Spinal cord (tissue), 10 donors: ENCODE measurements around the gene ABCB4. TPM values are rescaled to one million over a fixed set of nuclear protein-coding genes. Genes with fewer than 3 reads are reported as not detected.
"Not testable (repeated sequence)": the region's sequence is repeated elsewhere in the genome, so short reads cannot be mapped to it uniquely, and the experiment has no call there.

Source experiments
- DNase-seq, 6 donors: peaks; one replicate each; pipeline versions ENCODE4 v3.0.0 to v3.0.0-alpha.2; 2013 to 2015; ENCODE audit warnings: low spot score in 6 of 6, low read depth in 4 of 6
- H3K27ac ChIP-seq: one replicate; pipeline ENCODE4 v1.5.1; 2013; ENCODE audit warnings: low read depth, low read length, control low read depth
- H3K27me3 ChIP-seq: one replicate; pipeline ENCODE4 v1.6.1; 2013; ENCODE audit warnings: low read length; ENCODE audit not compliant: control insufficient read depth, insufficient read depth
- H3K36me3 ChIP-seq: one replicate; pipeline ENCODE4 v1.6.1; 2013; ENCODE audit warnings: low read length; ENCODE audit not compliant: control insufficient read depth, insufficient read depth
- H3K4me1 ChIP-seq: one replicate; pipeline ENCODE4 v1.6.1; 2013; ENCODE audit warnings: low read length; ENCODE audit not compliant: control insufficient read depth, insufficient read depth
- H3K4me3 ChIP-seq: one replicate; pipeline ENCODE4 v1.5.1; 2013; ENCODE audit warnings: low read depth, low read length, control low read depth
- H3K9me3 ChIP-seq: one replicate; pipeline ENCODE4 v1.6.1; 2013; ENCODE audit warnings: low read length; ENCODE audit not compliant: control insufficient read depth, insufficient read depth
- WGBS: methylation state at CpG from one replicate; pipeline ENCODE4 v1.1.5; 2013; ENCODE audit warnings: missing lambda C conversion rate; ENCODE audit not compliant: insufficient coverage; 5-methylcytosine and 5-hydroxymethylcytosine counted together
- polyA plus RNA-seq, 2 donors: library from polyadenylated mRNA; unstranded; fragments of 120-200 nt; gene quantifications; one replicate each; pipeline ENCODE4 v1.2.1, GENCODE V29; 2013; ENCODE audit not compliant: insufficient read length in 2 of 2
- total RNA-seq, 2 donors: library from RNA; depleted of rRNA in 1 of 2; stranded (reverse); fragments of 120-200 nt in 1 of 2; fragments of >200 nt in 1 of 2; gene quantifications; one replicate each; pipeline versions ENCODE4 v1.2.3 to v1.2.4, GENCODE V29; 2013 to 2014
- donor health status: healthy.

Gene ABCB4
- total and polyA plus RNA-seq, 4 donors = 1.4 to 2.7 (median 1.9) TPM

DNA sequence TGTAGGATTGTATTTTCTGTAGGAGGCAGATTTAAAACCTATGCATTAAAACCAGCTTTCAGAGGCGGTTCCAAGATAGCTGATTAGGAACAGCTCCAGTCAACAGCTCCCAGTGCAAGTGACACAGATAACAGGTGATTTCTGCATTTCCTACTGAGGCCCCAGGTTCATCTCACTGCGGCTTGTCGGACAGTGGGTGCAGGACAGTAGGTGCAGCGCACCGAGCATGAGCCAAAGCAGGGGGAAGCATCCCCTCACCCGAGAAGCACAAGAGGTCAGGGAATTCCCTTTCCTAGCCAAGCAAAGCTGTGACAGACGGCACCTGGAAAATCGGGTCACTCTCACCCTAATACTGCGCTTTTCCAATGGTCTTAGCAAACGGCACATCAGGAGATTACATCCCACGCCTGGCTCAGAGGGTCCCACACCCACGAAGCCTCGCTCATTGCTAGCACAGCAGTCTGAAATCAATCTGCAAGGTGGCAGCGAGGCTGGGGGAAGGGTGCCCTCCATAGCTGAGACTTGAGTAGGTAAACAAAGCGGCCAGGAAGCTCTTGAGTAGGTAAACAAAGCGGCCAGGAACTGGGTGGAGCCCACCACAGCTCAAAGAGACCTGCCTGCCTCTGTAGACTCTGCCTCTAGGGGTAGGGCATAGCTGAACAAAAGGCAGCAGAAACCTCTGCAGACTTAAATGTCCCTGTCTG, 10.5 kb downstream of the ABCB4 start:
- not testable (repeated sequence) for DNase-seq, H3K4me1 ChIP-seq, H3K4me3 ChIP-seq, H3K27me3 ChIP-seq, H3K27ac ChIP-seq, H3K9me3 ChIP-seq, H3K36me3 ChIP-seq
- 80% methylated on average over 16 of the region's 16 CpGs for WGBS

DNA sequence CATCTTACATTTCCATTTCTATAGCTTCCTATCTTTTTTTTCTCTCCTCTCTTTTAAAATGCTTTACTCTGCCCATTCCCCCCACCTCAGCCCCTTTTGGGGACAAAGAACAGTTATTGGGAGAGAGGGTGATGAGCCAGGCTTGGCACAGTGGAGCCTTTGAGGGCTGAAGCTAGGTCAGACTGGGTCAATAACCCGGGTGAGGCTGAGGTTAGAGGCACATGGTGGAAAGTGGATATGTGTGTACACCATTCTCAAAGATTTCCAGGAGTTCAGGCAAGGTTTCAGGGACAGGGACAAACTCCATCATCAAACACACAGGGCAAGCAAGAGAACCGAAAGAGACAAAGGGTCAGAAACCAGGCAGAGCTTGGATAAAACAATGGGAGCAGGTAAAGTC, 11.5 kb downstream of the ABCB4 start:
- no peak overlapping the region for H3K4me3 ChIP-seq
- 40% methylated on average over 1 of the region's 2 CpGs for WGBS
- DNase-seq = no peak
- no peaks in the 10 kb centered on the region for H3K36me3 ChIP-seq
- no peak overlapping the region for H3K27ac ChIP-seq
- H3K9me3 ChIP-seq = no peaks in the 10 kb centered on the region
- H3K4me1 ChIP-seq = no peaks in the 10 kb centered on the region
- H3K27me3 ChIP-seq = no peaks in the 10 kb centered on the region

DNA sequence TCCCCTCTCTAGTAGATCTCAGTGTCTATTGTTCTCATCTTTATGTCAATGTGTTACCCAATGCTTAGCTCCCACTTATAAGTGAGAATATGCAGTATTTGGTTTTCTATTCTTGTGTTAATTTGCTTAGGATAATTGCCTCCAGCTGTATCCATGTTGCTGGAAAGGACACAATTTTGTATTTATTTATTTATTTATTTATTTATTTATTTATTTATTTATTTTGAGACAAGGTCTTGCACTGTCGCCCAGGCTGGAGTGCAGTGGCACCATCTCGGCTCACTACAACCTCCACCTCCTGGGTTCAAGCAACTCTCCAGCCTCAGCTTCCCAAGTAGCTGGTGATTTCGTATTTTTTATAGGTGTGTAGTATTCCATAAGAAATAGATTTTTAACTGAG, 15.0 kb downstream of the ABCB4 start:
- DNase-seq, H3K36me3 ChIP-seq, H3K27me3 ChIP-seq, H3K4me1 ChIP-seq, H3K4me3 ChIP-seq, H3K9me3 ChIP-seq, H3K27ac ChIP-seq: not testable (repeated sequence)
- WGBS = no CpG with 5 or more reads among the region's 3 CpGs

DNA sequence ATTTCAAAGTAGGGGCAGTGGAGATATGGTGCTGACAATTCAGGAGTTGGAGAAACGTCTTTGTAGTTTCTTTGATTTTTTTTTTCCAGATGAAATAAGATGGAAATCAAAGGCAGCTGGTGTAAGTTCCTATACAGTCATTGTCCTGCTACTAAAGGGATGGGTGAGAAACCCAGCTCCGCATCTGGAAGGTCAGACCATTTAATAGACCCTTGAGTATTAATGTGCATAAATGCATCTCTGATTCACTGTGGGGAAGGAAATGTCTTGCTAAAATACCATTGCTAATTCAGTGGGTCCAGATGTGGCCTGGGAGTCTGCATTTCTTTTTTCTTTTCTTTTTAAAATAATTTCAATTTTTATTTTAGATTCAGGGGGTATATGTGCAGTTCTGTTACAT, 15.5 kb downstream of the ABCB4 start:
- no peaks in the 10 kb centered on the region for H3K9me3 ChIP-seq
- 100% methylated on average over 1 of the region's 2 CpGs for WGBS
- no peaks in the 10 kb centered on the region for H3K36me3 ChIP-seq
- H3K4me1 ChIP-seq = no peaks in the 10 kb centered on the region
- no peak overlapping the region for H3K27ac ChIP-seq
- no peak overlapping the region for H3K4me3 ChIP-seq
- no peak for DNase-seq
- H3K27me3 ChIP-seq = no peaks in the 10 kb centered on the region

DNA sequence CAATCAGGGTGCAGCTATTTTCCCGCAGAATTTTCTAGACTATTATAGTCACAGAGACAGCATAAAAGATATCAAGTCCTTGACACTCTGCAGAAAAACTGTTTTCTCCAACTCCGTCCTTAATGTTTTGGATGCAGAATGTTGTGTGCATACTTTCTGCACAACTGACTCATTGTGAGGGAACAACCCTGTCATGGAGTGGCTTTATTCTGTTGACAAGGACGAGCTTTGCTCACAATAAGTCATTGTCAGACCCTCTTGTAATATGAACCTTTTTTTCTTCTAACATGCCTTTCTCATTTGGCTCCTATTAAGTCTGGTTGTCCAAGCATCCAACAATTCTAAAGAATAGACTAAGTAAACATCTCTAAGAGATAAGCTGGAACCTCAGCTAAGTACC, 17.3 kb downstream of the ABCB4 start:
- peak in 1 of 6 donors; percentile 6 for DNase-seq
- no peaks in the 10 kb centered on the region for H3K27me3 ChIP-seq

DNA sequence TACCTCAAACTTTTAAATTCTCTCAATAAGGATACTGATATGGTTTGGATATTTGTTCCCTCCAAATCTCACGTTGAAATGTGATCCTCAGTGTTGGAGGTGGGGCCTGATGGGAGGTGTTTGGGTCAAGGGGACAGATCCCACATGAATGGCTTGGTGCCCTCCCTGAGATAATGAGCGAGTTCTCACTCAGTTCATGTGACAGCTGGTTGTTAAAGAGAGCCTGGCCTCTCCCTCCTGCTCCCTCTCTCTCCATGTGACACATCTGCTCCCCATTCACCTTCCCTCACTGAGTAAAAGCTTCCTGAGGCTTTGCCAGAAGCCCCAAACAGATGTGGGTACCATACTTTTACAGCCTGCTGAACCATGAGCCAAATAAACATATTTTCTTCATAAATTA, 19.2 kb downstream of the ABCB4 start:
- WGBS = no CpG with 5 or more reads among the region's 2 CpGs
- Histone ChIP-seq H3K27ac (no peak overlapping the region), H3K36me3 (no peaks in the 10 kb centered on the region), H3K4me3 (no peak overlapping the region), H3K4me1 (no peaks in the 10 kb centered on the region), H3K9me3 (no peaks in the 10 kb centered on the region), H3K27me3 (no peaks in the 10 kb centered on the region)
- no peak for DNase-seq

More for the DNA sequence above, 17.3 kb downstream of the ABCB4 start:
- H3K4me1 ChIP-seq = no peaks in the 10 kb centered on the region
- no CpG with 5 or more reads among the region's 3 CpGs for WGBS
- no peak overlapping the region for H3K27ac ChIP-seq
- no peak overlapping the region for H3K4me3 ChIP-seq
- H3K9me3 ChIP-seq = no peaks in the 10 kb centered on the region
- no peaks in the 10 kb centered on the region for H3K36me3 ChIP-seq

DNA sequence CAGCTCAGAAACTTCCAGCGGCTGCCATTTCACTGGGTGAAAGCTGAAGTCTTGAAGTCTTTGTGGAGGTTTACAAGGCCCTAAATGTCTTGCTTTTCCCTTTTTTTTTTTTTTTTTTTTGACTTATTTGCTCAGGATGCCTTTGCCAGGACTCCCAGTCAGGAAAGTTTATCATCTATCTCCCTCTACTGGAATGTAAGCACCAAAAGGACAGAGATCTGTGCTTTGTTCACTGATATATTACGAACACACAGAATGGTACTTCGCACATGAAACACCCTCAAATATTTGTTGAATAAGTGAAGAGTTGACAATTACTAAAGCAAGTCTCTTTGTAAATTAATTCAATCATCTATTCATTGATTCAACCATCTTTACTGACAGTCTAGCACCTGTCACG, 23.2 kb downstream of the ABCB4 start:
- no peak for DNase-seq
- Histone ChIP-seq H3K27ac (no peak overlapping the region), H3K36me3 (no peaks in the 10 kb centered on the region), H3K27me3 (no peaks in the 10 kb centered on the region), H3K9me3 (no peaks in the 10 kb centered on the region), H3K4me3 (no peak overlapping the region), H3K4me1 (no peaks in the 10 kb centered on the region)
- no CpG with 5 or more reads among the region's 4 CpGs for WGBS

DNA sequence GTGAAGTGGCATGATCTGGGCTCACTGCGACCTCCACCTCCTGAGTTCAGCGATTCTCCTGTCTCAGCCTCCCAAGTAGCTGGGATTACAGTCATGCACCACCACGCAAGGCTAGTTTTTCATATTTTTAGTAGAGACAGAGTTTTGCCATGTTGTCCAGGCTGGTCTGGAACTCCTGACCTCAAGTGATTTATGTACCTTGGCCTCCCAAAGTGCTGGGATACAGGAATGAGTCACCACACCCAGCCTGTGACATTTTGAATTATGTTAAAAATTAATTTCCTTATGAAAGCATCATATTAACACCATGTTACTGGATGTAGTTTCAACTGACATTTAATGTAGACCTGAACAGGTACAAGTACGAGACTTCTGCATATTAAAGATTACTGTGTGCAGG, 24.3 kb downstream of the ABCB4 start:
- Histone ChIP-seq H3K4me3 (no peak overlapping the region), H3K27ac (no peak overlapping the region), H3K36me3 (no peaks in the 10 kb centered on the region), H3K4me1 (no peaks in the 10 kb centered on the region), H3K27me3 (no peaks in the 10 kb centered on the region), H3K9me3 (no peaks in the 10 kb centered on the region)
- DNase-seq = no peak
- WGBS = 94% methylated on average over 2 of the region's 4 CpGs

DNA sequence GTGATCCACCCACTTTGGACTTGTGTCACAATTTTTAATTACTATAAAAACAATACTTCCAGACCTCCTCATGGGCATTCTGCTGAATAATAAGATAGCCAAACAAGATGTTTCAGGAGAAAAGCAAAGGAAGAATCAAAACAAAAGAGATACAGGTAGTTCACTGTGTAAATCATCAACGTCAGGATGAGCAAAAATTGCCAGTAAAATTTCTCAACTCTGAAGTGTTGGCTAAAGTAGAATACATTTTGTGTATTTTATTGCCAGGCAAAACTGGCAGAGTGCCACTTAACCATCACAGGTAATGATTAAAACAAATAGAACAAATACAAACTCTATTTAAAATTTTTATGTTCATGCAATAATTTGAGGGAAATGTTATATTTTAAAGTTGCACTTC, 24.8 kb downstream of the ABCB4 start:
- Histone ChIP-seq H3K4me3 (no peak overlapping the region), H3K9me3 (no peaks in the 10 kb centered on the region), H3K27me3 (no peaks in the 10 kb centered on the region), H3K27ac (no peak overlapping the region), H3K4me1 (no peaks in the 10 kb centered on the region), H3K36me3 (no peaks in the 10 kb centered on the region)
- WGBS = no CpG with 5 or more reads among the region's 1 CpG
- DNase-seq = no peak

DNA sequence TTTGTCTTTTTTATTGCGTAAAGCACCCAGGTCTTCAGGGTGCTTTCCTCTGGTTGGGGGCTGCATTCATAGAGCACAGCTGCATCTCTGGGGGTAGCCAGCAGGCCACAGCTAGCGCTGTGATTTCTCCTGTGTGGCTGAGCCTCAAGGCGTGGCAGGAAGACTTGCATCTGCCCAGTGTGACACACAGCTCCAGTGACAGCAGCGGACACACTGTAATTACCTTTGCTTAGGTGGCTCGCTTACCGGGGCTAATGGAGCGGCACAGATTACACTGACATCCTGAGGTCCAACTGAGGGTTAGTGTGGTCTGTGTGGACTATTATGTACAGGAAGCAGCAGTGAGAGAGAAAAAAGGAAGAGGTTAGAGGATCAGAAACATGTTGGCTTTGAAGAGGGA, 27.1 kb downstream of the ABCB4 start:
- H3K4me1 ChIP-seq = no peaks in the 10 kb centered on the region
- no peak overlapping the region for H3K4me3 ChIP-seq
- 62% methylated on average over 7 of the region's 7 CpGs for WGBS
- H3K9me3 ChIP-seq = no peaks in the 10 kb centered on the region
- H3K27me3 ChIP-seq = no peaks in the 10 kb centered on the region
- no peaks in the 10 kb centered on the region for H3K36me3 ChIP-seq
- no peak overlapping the region for H3K27ac ChIP-seq
- peak in 1 of 6 donors; percentile 62 for DNase-seq
